Uterus (tissue), 4 donors: Measurements from ENCODE around the gene CMC1. TPM values are rescaled to one million over a fixed set of nuclear protein-coding genes. Genes with fewer than 3 reads are reported as not detected.

Source experiments
- DNase-seq, 2 donors: peaks; one replicate each; pipeline ENCODE4 v3.0.0-alpha.2; 2019 to 2020
- H3K27ac ChIP-seq, 2 donors: fragments of 200-600 bp; sonication (generic); 1 replicate in 1 of 2; 2 replicates in 1 of 2; pipeline ENCODE4 v1.5.1; 2016 to 2018
- H3K27me3 ChIP-seq, 2 donors: fragments of 200-600 bp; sonication (generic); one replicate each; pipeline ENCODE4 v1.5.1; 2018 to 2019; ENCODE audit warnings: control low read depth in 1 of 2
- H3K36me3 ChIP-seq, 2 donors: fragments of 200-600 bp; sonication (generic); one replicate each; pipeline ENCODE4 v1.5.1; 2019; ENCODE audit warnings: control low read depth in 1 of 2
- H3K4me1 ChIP-seq, 2 donors: fragments of 200-600 bp; sonication (generic); one replicate each; pipeline ENCODE4 v1.5.1; 2018 to 2019; ENCODE audit warnings: control low read depth in 1 of 2
- H3K4me3 ChIP-seq, 2 donors: fragments of 200-600 bp; sonication (generic); 1 replicate in 1 of 2; 2 replicates in 1 of 2; pipeline ENCODE4 v1.5.1; 2018 to 2019; ENCODE audit warnings: mild to moderate bottlenecking in 1 of 2
- H3K9me3 ChIP-seq, 2 donors: fragments of 200-600 bp; sonication (generic); one replicate each; pipeline ENCODE4 v1.5.1; 2019; ENCODE audit warnings: control low read depth in 1 of 2
- CTCF ChIP-seq, 4 experiments: fragments of 200-600 bp in 2 of 4; fragments of 450-650 bp in 2 of 4; sonication (generic) in 2 of 4; IDR thresholded peaks; one replicate each; pipeline ENCODE4 v1.5.1; 2016 to 2019; ENCODE audit warnings: antibody characterized with exemption in 4 of 4, mild to moderate bottlenecking in 2 of 4, moderate library complexity in 1 of 4
- POLR2A ChIP-seq, 2 donors: fragments of 450-650 bp; IDR thresholded peaks; one replicate each; pipeline ENCODE4 v1.6.1; 2016; ENCODE audit warnings: antibody characterized with exemption in 2 of 2, mild to moderate bottlenecking in 1 of 2, moderate library complexity in 1 of 2
- intact Hi-C: fragments of 100-400 bp; cut with DNase I; formaldehyde crosslinking; loops from one replicate; pipeline ENCODE4 v1.15.1; 2023; ENCODE audit warnings: low total_unique reads
- total RNA-seq, 4 donors: library from RNA; depleted of rRNA in 3 of 4; stranded (reverse); fragments of >200 nt in 3 of 4; gene quantifications; one replicate each; pipeline versions ENCODE4 v1.1.0 to v1.2.4, GENCODE V29; 2014 to 2023
- donor health status: DM: yes; HTN: yes; CAD: no.

CMC1 gene
- total RNA-seq, 4 donors from 2014 or later = 2.0 to 17.8 (median 3.9) TPM

GRCh38 chr3:28348629-28349468 lies 107.4 kb downstream of the CMC1 start, which contains the start of the genes AZI2 and ZCWPW2:
Gene AZI2, minus strand, starts transcription at chr3:28348824. Its CDS starts 8,207 bp downstream, at chr3:28340617.
Gene ZCWPW2, plus strand, starts transcription at chr3:28348721. Its CDS starts 64,348 bp downstream, at chr3:28413069.
- no peaks in the 10 kb centered on the region for H3K27me3 ChIP-seq
- H3K4me1 ChIP-seq = peaks cover 0 to 7% of the 10 kb centered on the region in 2 donors
- H3K27ac ChIP-seq = peak within 1 kb of the TSS; percentile 96 to 99
- peak within 1 kb of the TSS; percentile 61 to 70 for H3K4me3 ChIP-seq
- TF ChIP-seq POLR2A (IDR thresholded peaks at IDR 0.05) = peak; percentile 86 to 88
- peak; percentile 4 to 38 (median 25) for TF ChIP-seq CTCF (IDR thresholded peaks at IDR 0.05)
- H3K9me3 ChIP-seq = no peaks in the 10 kb centered on the region
- intact Hi-C loops = no loop called here
- no peaks in the 10 kb centered on the region for H3K36me3 ChIP-seq
- peak; percentile 97 for DNase-seq

- Histone ChIP-seq H3K4me3 (peak overlapping the region; percentile 61 to 70), H3K9me3 (no peaks in the 10 kb centered on the region), H3K27ac (peak overlapping the region; percentile 96 to 99), H3K4me1 (peaks cover 0 to 7% of the 10 kb centered on the region in 2 donors), H3K36me3 (no peaks in the 10 kb centered on the region), H3K27me3 (no peaks in the 10 kb centered on the region)
- no peak for TF ChIP-seq POLR2A (IDR thresholded peaks at IDR 0.05)
- TF ChIP-seq CTCF (IDR thresholded peaks at IDR 0.05) = peak in 1 of 4 experiments; percentile 0
- DNase-seq = no peak
- intact Hi-C loops = no loop called here
Measured at GRCh38 chr3:28349469-28350000, 108.1 kb downstream of the CMC1 start.

Other genes with a start within 250 kb of the CMC1 start
- 1 to 10 TPM in 2 of 4 donors, not detected in 2; 1.5 to 2.6 TPM for gene ZCWPW2, start 107.1 kb downstream of the CMC1 start, total RNA-seq
- gene AZI2, start 107.2 kb downstream of the CMC1 start, total RNA-seq = 100 to 1,000 TPM in 2 of 4 donors, 10 to 100 TPM in 2; 21.8 to 129 (median 71.2) TPM